Vagina (tissue), 2 donors: ENCODE measurements around the gene FAM20B. TPM values are rescaled to one million over a fixed set of nuclear protein-coding genes. Genes with fewer than 3 reads are reported as not detected.

ENCODE experiments used
- DNase-seq, 2 donors: peaks; one replicate each; pipeline ENCODE4 v3.0.0-alpha.2; 2017; ENCODE audit errors: extremely low spot score in 2 of 2
- H3K27ac ChIP-seq: fragments of 200-600 bp; sonication (generic); one replicate; pipeline ENCODE4 v1.5.1; 2019
- H3K27me3 ChIP-seq: fragments of 200-600 bp; sonication (generic); one replicate; pipeline ENCODE4 v1.5.1; 2019
- H3K36me3 ChIP-seq, 2 donors: fragments of 200-600 bp; sonication (generic); one replicate each; pipeline ENCODE4 v1.5.1; 2017 to 2019
- H3K4me1 ChIP-seq: fragments of 200-600 bp; sonication (generic); one replicate; pipeline ENCODE4 v1.5.1; 2019
- H3K4me3 ChIP-seq, 2 donors: fragments of 200-600 bp; sonication (generic); 1 replicate in 1 of 2; 2 replicates in 1 of 2; pipeline ENCODE4 v1.5.1; 2016 to 2019
- H3K9me3 ChIP-seq: fragments of 200-600 bp; sonication (generic); one replicate; pipeline ENCODE4 v1.5.1; 2019
- POLR2A ChIP-seq, 2 donors: fragments of 450-650 bp; IDR thresholded peaks; one replicate each; pipeline ENCODE4 v1.6.1; 2017; ENCODE audit warnings: antibody characterized with exemption in 2 of 2, mild to moderate bottlenecking in 2 of 2, moderate library complexity in 2 of 2
- POLR2AphosphoS5 ChIP-seq, 2 donors: sonication (generic); formaldehyde crosslinking; IDR thresholded peaks; one replicate each; pipeline ENCODE4 v1.9.0; 2017; ENCODE audit warnings: antibody characterized with exemption in 2 of 2, mild to moderate bottlenecking in 2 of 2, low read depth in 1 of 2; ENCODE audit not compliant: insufficient read depth in 1 of 2
- intact Hi-C: fragments of 100-400 bp; cut with DNase I; formaldehyde crosslinking; loops from one replicate; pipeline ENCODE4 v1.15.1; 2023
- total RNA-seq: library from RNA; depleted of rRNA; stranded (reverse); fragments of >200 nt; gene quantifications from one replicate; pipeline ENCODE4 v1.2.3, GENCODE V29; 2016
- TF ChIP-seq, protein P1 (sequence below), 3 experiments: fragments of 450-650 bp in 2 of 3; fragments of 200-600 bp in 1 of 3; sonication (generic) in 1 of 3; IDR thresholded peaks; one replicate each; pipeline ENCODE4 v1.5.1; 2017 to 2019; ENCODE audit warnings: antibody characterized with exemption in 3 of 3, mild to moderate bottlenecking in 2 of 3, moderate library complexity in 2 of 3

The FAM20B gene
- total RNA-seq, 1 donor from 2014 or later: 19.4 TPM

DNA sequence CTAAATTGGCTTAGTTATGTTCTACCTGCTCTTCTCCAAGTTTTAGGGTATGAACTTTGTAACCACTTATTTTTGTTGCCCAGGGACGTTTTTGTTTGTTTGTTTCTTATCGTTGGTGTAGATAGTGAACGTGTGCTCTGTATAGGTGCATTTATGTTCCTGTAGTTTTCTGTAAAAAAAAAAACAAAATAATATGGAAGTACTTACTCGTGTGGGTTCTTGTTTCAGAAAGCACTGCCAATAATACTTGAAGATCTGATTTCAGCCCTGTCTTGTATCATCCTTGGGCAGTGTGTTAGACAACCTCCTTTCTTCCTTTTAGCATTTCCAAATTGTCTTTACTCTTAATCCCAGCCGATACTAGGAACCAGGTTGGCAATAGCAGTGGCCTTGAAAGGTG, 4.4 kb downstream of the FAM20B start:
- Histone ChIP-seq H3K27me3 (no peaks in the 10 kb centered on the region), H3K36me3 (no peaks in the 10 kb centered on the region)
- intact Hi-C loops: no loop called here

DNA sequence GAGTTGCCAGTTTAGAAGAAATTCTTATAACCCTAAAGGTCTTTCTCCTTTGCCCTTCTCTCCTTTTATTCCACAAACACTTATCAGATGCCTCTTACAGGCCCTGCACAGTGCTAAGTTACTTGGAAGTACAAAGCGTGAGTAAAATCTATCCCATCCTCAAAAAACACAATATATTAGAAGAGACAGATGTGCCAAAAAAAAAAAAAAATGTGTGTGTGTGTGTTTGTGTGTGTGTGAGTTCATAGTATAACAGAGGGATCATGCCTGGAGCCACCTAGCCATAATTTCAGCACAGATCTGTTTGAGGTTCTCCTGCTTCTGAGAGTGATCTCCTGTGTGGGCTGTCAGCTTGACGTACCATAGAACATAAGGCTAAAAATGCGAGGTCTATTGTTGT, 5.0 kb downstream of the FAM20B start:
- H3K27ac ChIP-seq: no peak overlapping the region
- H3K4me1 ChIP-seq: peaks cover 24% of the 10 kb centered on the region
- H3K9me3 ChIP-seq: no peaks in the 10 kb centered on the region
- DNase-seq: no peak
- no peaks in the 10 kb centered on the region for H3K36me3 ChIP-seq
- intact Hi-C loops: no loop called here
- no peaks in the 10 kb centered on the region for H3K27me3 ChIP-seq
- H3K4me3 ChIP-seq: no peak overlapping the region
- TF ChIP-seq, protein P1, sequence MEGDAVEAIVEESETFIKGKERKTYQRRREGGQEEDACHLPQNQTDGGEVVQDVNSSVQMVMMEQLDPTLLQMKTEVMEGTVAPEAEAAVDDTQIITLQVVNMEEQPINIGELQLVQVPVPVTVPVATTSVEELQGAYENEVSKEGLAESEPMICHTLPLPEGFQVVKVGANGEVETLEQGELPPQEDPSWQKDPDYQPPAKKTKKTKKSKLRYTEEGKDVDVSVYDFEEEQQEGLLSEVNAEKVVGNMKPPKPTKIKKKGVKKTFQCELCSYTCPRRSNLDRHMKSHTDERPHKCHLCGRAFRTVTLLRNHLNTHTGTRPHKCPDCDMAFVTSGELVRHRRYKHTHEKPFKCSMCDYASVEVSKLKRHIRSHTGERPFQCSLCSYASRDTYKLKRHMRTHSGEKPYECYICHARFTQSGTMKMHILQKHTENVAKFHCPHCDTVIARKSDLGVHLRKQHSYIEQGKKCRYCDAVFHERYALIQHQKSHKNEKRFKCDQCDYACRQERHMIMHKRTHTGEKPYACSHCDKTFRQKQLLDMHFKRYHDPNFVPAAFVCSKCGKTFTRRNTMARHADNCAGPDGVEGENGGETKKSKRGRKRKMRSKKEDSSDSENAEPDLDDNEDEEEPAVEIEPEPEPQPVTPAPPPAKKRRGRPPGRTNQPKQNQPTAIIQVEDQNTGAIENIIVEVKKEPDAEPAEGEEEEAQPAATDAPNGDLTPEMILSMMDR (IDR thresholded peaks at IDR 0.05): no peak
- TF ChIP-seq POLR2A (IDR thresholded peaks at IDR 0.05) (no peak), POLR2AphosphoS5 (IDR thresholded peaks at IDR 0.05; ENCODE audit: insufficient read depth in 1 of 2, low read depth in 1 of 2) (no peak)

More for the DNA sequence above, 4.4 kb downstream of the FAM20B start:
- TF ChIP-seq POLR2AphosphoS5 (IDR thresholded peaks at IDR 0.05; ENCODE audit: insufficient read depth in 1 of 2, low read depth in 1 of 2) (no peak), POLR2A (IDR thresholded peaks at IDR 0.05) (no peak)
- TF ChIP-seq, protein P1 (IDR thresholded peaks at IDR 0.05): no peak
- Histone ChIP-seq H3K9me3 (no peaks in the 10 kb centered on the region), H3K4me1 (peaks cover 27% of the 10 kb centered on the region), H3K27ac (no peak overlapping the region), H3K4me3 (no peak overlapping the region)
- no peak for DNase-seq

DNA sequence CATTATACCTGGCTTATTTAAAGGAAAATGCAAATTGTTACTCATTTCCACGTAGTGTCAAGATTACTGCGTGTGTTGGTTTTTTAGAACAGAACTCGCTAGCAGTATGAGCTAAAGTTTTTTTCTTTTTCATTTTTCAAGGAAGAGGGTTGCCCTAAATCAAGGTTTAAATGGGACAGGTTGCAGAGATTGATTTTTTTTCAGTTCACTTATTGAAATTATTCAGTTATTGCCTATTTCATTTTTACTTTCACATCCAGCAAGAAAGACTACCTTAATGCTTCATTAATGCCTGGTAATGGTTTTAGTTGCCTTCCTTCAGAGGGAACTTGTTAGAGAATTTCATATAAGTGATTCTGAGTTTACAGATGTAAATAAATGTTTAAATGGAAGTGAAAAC, 5.6 kb downstream of the FAM20B start:
- no peak for TF ChIP-seq POLR2AphosphoS5 (IDR thresholded peaks at IDR 0.05; ENCODE audit: insufficient read depth in 1 of 2, low read depth in 1 of 2)
- H3K9me3 ChIP-seq: no peaks in the 10 kb centered on the region
- H3K27me3 ChIP-seq: no peaks in the 10 kb centered on the region
- no peak overlapping the region for H3K4me3 ChIP-seq
- intact Hi-C loops: no loop called here
- no peak overlapping the region for H3K27ac ChIP-seq
- no peaks in the 10 kb centered on the region for H3K36me3 ChIP-seq
- peaks cover 24% of the 10 kb centered on the region for H3K4me1 ChIP-seq
- DNase-seq: no peak

DNA sequence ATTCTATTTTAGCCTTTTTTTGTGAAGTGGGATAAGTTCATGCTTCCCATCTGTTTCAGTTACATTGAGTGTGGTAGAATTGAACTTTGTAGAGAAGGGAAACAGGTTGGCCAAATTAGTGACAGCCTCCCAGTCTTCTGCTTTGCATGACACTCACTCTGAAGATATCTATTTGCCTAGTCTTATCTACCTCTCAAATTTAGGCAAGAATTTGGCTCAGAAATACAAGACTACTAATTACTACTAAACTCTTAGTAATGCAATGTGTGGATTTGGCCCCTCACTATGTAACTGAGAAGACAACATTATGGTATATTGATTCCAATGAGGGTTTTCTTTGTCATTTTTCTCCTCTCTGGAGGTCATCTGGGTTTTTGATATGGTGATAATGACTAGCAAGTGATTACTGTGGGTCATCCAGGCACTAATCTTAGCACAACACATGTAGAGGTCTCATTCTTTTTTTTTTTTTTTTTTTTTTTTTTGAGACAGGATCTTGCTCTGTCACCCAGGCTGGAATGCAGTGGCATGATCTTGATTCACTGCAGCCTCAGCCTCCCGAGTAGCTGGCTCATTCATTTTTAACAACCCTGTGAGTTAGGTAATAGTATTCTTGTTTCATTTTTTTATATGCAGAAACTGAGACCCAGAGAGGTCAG, 6.3 kb downstream of the FAM20B start:
- H3K27ac ChIP-seq: no peak overlapping the region
- no peaks in the 10 kb centered on the region for H3K27me3 ChIP-seq
- TF ChIP-seq POLR2A (IDR thresholded peaks at IDR 0.05): no peak
- no peak for TF ChIP-seq POLR2AphosphoS5 (IDR thresholded peaks at IDR 0.05; ENCODE audit: insufficient read depth in 1 of 2, low read depth in 1 of 2)
- TF ChIP-seq, protein P1 (IDR thresholded peaks at IDR 0.05): no peak
- intact Hi-C loops: no loop called here
- no peaks in the 10 kb centered on the region for H3K9me3 ChIP-seq
- H3K4me3 ChIP-seq: no peak overlapping the region
- no peaks in the 10 kb centered on the region for H3K36me3 ChIP-seq
- DNase-seq: no peak
- H3K4me1 ChIP-seq: peaks cover 25% of the 10 kb centered on the region

DNA sequence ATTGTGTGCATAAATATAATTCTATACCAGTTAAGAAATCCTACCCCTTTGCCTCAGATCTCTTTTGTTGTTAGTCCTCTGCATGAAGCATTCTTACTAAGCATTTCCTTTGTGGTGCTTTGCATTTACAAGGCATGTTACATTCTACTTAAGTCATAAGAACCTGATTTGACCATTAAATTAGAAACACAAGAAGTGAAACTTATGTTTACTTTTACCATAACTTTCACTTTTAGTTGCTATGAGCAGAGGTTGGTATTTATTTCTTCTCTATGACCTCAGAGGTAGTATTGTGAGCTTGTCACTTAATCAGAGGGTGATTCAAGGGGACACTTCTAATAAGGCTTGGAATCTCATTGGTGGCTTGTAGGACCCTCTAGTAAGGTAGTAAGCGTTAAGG, 9.0 kb downstream of the FAM20B start:
- TF ChIP-seq, protein P1 (IDR thresholded peaks at IDR 0.05): no peak
- TF ChIP-seq POLR2AphosphoS5 (IDR thresholded peaks at IDR 0.05; ENCODE audit: insufficient read depth in 1 of 2, low read depth in 1 of 2) (no peak), POLR2A (IDR thresholded peaks at IDR 0.05) (no peak)
- no peak for DNase-seq
- Histone ChIP-seq H3K27ac (no peak overlapping the region), H3K4me1 (peaks cover 40% of the 10 kb centered on the region), H3K4me3 (no peak overlapping the region), H3K36me3 (no peaks in the 10 kb centered on the region), H3K27me3 (no peaks in the 10 kb centered on the region), H3K9me3 (no peaks in the 10 kb centered on the region)
- intact Hi-C loops: no loop called here
